Measurements from ENCODE around the gene RP9. TPM values are rescaled to one million over a fixed set of nuclear protein-coding genes. Genes with fewer than 3 reads are reported as not detected.
A peak's percentile ranks its signal among the peaks of the same experiment; 100 is the strongest.
"Not testable (repeated sequence)": the region's sequence is repeated elsewhere in the genome, so short reads cannot be mapped to it uniquely, and the experiment has no call there.

The RP9 gene
- total RNA-seq, 2 experiments from 2014 or later, result 12.8 to 13.6 TPM

DNA sequence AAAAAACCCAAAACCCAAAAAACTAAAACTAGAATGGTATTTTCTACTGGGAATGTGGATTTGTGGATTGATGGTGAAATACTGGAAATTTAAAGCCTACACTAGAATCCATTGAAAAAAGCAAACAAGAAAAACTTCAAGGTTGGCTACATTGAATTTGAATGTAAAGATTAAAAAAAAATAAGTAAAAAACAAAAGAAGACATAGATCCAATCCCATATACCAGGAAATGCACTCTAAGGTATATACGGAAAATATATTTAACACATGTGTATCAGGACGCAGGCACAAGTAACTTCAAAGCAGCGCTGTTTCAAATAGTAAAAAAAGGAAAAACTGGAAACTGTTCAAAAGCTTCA, 19.4 kb upstream of the RP9 start:
- Mint-ChIP-seq H3K27me3 (peaks cover 3% of the 10 kb centered on the region), H3K9me3 (no peaks in the 10 kb centered on the region), H3K27ac (peak overlapping the region; percentile 86), H3K4me3 (peak overlapping the region; percentile 96), H3K4me1 (peaks cover 15% of the 10 kb centered on the region), H3K36me3 (peaks cover 3% of the 10 kb centered on the region)
- ATAC-seq (ENCODE audit: low read depth), result no peak
- POLR2A ChIA-PET, result no interaction called here
- DNase-seq, result no peak

DNA sequence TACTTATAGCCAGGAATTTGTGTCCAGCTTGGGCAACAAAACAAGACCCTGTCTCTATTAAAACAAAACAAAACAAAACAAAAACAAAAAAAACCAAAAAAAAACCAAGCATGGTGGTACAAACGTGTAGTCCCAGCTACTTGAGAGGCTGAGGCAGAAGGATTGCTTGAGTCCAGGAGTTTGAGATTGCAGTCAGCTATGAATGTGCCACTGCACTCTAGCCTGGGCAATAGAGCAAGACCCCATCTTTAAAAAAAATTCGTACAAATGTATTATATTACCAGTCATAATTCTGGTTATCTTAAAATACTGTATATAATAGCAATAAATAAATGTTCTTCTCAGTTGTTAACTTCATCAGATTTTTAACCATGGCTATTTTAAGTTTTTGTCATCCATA, 17.9 kb upstream of the RP9 start:
- DNase-seq (no peak), ATAC-seq (ENCODE audit: low read depth) (no peak)
- Mint-ChIP-seq H3K27ac (no peak overlapping the region), H3K4me3 (no peak overlapping the region), H3K9me3 (no peaks in the 10 kb centered on the region), H3K4me1 (peaks cover 15% of the 10 kb centered on the region), H3K36me3 (no peaks in the 10 kb centered on the region), H3K27me3 (peaks cover 3% of the 10 kb centered on the region)
- POLR2A ChIA-PET, result no interaction called here

DNA sequence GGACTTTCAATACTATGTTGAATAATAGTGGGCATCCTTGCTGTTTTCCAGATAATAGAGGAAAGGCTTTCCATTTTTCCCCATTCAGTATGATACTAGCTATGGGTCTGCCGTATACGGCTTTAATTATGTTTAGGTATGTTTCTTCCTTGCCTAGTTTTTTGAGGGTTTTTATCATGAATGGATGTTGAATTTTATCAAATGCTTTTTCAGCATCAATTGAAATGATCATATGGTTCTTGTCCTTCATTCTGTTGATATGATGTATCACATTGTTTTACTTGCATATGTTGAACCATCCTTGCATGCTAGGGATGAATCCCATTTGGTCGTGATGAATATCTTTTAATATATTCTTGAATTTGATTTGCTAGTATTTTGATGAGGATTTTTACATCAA, 9.2 kb upstream of the RP9 start:
- DNase-seq (no peak), ATAC-seq (ENCODE audit: low read depth) (no peak)
- H3K4me1 Mint-ChIP-seq, result no peaks in the 10 kb centered on the region
- H3K9me3 Mint-ChIP-seq, result peaks cover 4% of the 10 kb centered on the region
- no peak overlapping the region for H3K27ac Mint-ChIP-seq
- POLR2A ChIA-PET, result no interaction called here
- H3K36me3 Mint-ChIP-seq, result no peaks in the 10 kb centered on the region
- H3K27me3 Mint-ChIP-seq, result peaks cover 34% of the 10 kb centered on the region
- no peak overlapping the region for H3K4me3 Mint-ChIP-seq

DNA sequence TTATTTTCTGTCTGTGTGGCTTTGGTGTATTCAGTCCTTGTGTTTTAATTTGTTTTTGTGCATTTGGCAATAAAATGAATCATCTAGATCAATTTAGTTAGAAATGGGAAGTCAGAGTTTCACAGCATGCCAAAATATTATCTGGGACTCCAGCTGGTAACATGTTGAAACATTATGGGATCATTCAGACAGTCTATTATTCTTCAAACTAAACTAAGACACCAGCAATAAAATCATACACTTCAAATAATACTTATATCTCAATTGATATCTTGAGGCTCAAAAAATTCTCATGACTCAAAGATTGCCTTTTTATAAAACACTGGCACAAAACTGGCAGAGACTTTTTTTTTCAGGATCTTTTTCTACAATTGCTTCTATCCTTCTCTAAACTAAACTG, 5.8 kb upstream of the RP9 start:
- Mint-ChIP-seq H3K27ac (no peak overlapping the region), H3K9me3 (peaks cover 4% of the 10 kb centered on the region), H3K27me3 (peaks cover 42% of the 10 kb centered on the region), H3K4me1 (peaks cover 1% of the 10 kb centered on the region), H3K4me3 (no peak overlapping the region), H3K36me3 (no peaks in the 10 kb centered on the region)
- no peak for ATAC-seq (ENCODE audit: low read depth)
- POLR2A ChIA-PET, result no interaction called here
- no peak for DNase-seq

DNA sequence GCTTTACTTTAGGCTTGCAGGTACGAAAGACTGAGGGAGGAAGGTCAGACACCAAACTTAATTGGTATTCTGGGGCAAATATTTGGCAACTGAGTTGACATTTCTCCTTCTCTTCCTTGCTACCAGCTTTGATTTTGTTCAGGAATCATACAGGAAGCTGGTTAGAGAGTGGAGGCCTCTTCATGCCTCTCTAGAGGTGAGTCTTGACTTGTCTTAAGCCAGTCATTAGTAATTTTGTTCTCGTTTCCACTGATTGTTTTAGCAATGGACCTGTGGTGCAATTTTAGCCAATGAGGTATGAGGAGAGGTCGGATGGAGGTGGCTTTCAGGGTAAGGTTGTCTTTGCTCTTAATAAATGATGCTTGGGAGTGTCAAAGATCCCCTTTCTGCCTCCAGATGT, 2.4 kb upstream of the RP9 start:
- ATAC-seq (ENCODE audit: low read depth) (no peak), DNase-seq (no peak)
- Mint-ChIP-seq H3K27me3 (peaks cover 27% of the 10 kb centered on the region), H3K9me3 (no peaks in the 10 kb centered on the region), H3K27ac (no peak overlapping the region), H3K4me1 (peaks cover 15% of the 10 kb centered on the region), H3K4me3 (no peak overlapping the region), H3K36me3 (no peaks in the 10 kb centered on the region)
- POLR2A ChIA-PET, result no interaction called here

DNA sequence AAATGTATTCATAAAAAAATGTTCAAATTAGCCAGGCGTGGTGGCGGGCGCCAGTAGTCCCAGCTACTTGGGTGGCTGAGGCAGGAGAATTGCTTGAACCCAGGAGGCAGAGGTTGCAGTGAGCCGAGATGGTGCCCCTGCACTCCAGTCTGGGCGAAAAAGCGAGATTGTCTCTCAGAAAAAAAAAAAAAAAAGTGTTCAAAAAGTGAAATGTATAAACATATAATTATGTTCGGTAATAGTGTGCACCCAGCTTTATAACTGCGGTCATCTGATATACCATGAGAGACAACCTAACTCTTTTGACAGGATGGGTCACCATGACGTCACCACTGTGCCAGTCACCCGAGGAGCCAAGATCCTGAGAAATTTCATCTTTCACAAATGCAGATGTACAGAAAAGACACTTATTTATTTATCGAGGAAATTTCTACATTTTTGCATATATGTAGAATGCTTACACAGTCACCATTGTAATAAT, 594 bp upstream of the RP9 start:
- ATAC-seq (ENCODE audit: low read depth) (no peak), DNase-seq (no peak)
- no peak overlapping the region for H3K27ac Mint-ChIP-seq
- H3K9me3 Mint-ChIP-seq, result no peaks in the 10 kb centered on the region
- no peaks in the 10 kb centered on the region for H3K36me3 Mint-ChIP-seq
- peak overlapping the region; percentile 70 for H3K4me3 Mint-ChIP-seq
- peaks cover 16% of the 10 kb centered on the region for H3K27me3 Mint-ChIP-seq
- peaks cover 19% of the 10 kb centered on the region for H3K4me1 Mint-ChIP-seq
- POLR2A ChIA-PET, result interaction anchor here (0.7 to 3.4 kb wide), 3 partner anchors 20 to 218 kb away, joined by 3 to 22 read pairs (median 4); partner anchors contain the start of genes BBS9 and KBTBD2

DNA sequence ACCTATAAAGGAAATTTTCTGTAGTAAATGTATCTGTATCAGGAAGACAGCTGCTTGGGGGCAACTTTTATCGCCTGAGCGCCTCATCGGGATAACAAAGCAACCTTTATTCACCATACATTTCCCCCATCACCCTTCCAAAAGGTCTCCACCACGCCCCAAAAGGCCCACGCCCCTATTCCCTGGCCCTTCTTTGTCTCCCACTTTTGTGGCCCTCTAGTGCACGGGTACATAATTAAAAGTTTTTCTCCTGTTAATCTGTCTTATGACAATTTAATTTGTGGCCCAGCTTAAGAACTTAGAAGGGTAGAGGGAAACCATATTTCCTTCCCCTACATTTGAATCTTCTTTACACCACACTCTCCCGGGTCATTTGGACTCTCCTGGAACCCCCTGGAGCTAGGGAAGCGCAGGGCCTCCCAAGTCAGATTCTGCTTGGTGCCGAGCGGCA, 625 bp downstream of the RP9 start:
- Mint-ChIP-seq H3K27ac (peak overlapping the region; percentile 77), H3K4me3 (peak overlapping the region; percentile 85), H3K4me1 (peaks cover 19% of the 10 kb centered on the region), H3K9me3 (no peaks in the 10 kb centered on the region), H3K27me3 (peaks cover 16% of the 10 kb centered on the region), H3K36me3 (peaks cover under 1% of the 10 kb centered on the region)
- peak; percentile 6 for ATAC-seq (ENCODE audit: low read depth)
- POLR2A ChIA-PET, result interaction anchor here (1.0 to 3.4 kb wide), 5 partner anchors 21 to 217 kb away, joined by 4 to 22 read pairs (median 5); partner anchors contain the start of genes BBS9, KBTBD2 and NT5C3A
- DNase-seq, result peak; percentile 37

DNA sequence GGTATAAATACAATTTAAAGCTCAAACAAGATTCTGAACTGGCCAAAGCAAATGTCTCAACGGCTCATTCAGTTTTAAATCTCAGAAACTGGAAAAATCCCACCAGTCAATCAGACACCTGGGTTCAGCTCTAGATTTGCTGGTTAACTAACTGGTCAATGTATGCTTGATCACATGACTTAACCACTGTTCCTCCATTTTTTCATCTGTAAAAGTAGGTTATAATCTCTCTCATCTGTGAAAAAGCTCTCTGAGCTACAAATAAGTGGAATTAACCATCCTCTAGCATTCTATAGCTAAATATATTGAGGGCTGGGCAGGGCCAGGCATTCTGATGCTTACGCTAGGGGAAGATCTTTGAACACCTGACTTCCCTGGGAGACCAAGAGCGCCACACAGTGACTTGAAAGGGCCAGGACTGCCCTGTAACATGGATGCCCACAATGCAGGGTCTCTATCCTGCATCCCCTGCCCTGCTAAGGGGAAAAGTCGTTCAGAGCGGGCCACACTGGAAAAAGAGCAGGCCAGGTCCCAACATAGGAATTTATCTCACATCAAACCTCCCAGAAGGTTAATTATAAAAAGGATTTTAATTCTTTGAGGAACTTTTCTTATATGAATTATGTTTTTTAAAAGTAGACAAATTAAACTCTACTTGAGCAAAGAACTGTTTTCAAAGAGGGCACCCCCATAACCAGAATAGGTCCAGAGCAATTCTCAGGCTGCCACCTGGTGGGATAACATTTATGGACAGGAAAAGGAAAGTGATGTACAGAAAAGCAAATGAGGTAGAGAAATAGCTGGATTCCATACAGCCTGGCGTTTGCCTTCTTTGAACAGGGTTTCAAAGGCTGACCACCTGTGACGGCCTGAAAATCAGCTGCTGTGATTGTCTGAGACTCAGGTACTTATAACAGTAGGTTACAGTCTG, 1.8 kb downstream of the RP9 start:
- Mint-ChIP-seq H3K36me3 (peaks cover 5% of the 10 kb centered on the region), H3K4me3 (peak overlapping the region; percentile 85), H3K27ac (no peak overlapping the region), H3K9me3 (no peaks in the 10 kb centered on the region), H3K27me3 (peaks cover 13% of the 10 kb centered on the region), H3K4me1 (peaks cover 19% of the 10 kb centered on the region)
- POLR2A ChIA-PET, result interaction anchor here (1.0 to 3.4 kb wide), 4 partner anchors 45 to 216 kb away, joined by 4 to 22 read pairs (median 13); partner anchors contain the start of genes KBTBD2 and NT5C3A
- no peak for DNase-seq
- ATAC-seq (ENCODE audit: low read depth), result no peak

DNA sequence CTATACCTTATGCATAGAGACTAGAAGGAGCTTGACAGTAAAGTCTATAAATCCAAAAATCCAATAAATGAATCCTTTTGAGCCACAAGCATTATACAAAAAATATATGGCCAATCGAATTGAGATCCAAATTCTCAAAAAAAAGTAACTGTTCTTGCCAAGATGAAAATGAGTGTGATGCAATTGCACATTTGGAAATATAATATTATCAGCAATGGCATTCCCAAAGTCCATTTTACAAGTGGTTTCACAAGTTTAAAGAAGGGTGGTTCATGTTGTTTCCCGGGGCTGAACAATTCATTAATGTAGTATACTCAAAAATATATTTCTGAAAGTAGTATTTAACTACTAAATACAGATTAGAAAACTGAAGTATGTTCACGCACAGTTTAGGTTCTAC, 7.3 kb downstream of the RP9 start:
- ATAC-seq (ENCODE audit: low read depth), result no peak
- peaks cover 9% of the 10 kb centered on the region for H3K36me3 Mint-ChIP-seq
- H3K27ac Mint-ChIP-seq, result no peak overlapping the region
- no peaks in the 10 kb centered on the region for H3K9me3 Mint-ChIP-seq
- no peaks in the 10 kb centered on the region for H3K27me3 Mint-ChIP-seq
- DNase-seq, result no peak
- H3K4me3 Mint-ChIP-seq, result no peak overlapping the region
- POLR2A ChIA-PET, result no interaction called here
- H3K4me1 Mint-ChIP-seq, result peaks cover 4% of the 10 kb centered on the region

DNA sequence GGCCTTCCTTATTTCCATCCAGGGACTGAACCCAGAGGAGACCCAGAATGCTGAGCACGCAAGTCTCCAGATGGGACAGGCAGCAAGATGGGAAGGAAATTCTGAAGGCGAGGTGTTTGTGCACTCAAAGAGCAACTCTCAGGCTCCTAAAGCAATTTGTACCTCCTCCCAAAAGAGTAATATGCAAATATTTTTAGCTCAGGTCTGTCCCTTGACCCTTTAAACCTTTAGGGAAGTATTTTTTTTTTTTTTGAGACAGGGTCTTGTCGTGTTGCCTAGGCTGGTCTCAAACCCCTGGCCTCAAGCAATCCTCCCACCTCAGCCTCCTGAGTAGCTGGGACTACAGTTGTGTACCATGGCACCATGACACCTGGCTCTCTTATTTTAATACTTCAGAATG, 8.4 kb downstream of the RP9 start:
- Mint-ChIP-seq H3K27me3 (no peaks in the 10 kb centered on the region), H3K27ac (no peak overlapping the region), H3K9me3 (no peaks in the 10 kb centered on the region), H3K4me1 (peaks cover 2% of the 10 kb centered on the region), H3K4me3 (no peak overlapping the region), H3K36me3 (peaks cover 9% of the 10 kb centered on the region)
- ATAC-seq (ENCODE audit: low read depth) (no peak), DNase-seq (no peak)
- POLR2A ChIA-PET, result no interaction called here

DNA sequence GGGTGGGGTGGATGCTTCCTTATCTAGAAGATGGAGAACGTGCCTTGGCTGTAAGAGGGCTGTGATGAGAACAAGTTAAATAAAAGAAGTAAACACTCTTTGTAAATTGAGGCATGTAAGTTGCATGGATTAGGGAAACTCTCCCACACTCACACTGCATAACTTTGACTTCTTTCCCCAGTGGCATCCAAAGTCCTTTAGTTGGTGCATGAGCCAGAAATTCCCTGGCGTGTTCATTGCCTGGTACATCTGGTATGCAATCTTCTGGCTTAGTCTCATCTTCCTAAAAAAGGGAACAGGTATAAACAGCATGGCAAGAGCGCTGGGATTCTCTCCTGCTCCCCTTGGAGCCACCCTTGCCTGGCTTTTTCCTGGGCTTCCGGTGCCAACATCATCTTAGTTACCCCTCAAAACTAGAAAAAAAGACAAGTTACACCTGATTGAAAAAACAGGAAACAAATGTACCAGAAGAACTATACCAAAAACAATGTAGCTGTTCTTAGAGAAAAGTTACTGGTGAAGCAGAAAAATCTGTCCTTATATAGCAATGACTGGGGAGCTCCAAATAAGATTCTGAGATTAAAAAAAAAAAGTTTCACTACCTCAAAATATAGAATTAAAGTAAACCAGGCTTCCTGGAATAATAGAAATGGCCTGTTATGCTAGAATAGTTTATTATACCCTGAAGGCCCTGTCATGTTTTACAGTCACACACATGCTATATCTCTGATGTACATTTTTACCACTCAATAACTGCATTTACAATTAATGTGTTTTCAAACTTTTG, 9.9 kb downstream of the RP9 start:
- POLR2A ChIA-PET, result no interaction called here
- Mint-ChIP-seq H3K36me3 (peaks cover 15% of the 10 kb centered on the region), H3K27ac (no peak overlapping the region), H3K9me3 (no peaks in the 10 kb centered on the region), H3K4me3 (no peak overlapping the region), H3K27me3 (no peaks in the 10 kb centered on the region), H3K4me1 (no peaks in the 10 kb centered on the region)
- ATAC-seq (ENCODE audit: low read depth) (no peak), DNase-seq (no peak)

DNA sequence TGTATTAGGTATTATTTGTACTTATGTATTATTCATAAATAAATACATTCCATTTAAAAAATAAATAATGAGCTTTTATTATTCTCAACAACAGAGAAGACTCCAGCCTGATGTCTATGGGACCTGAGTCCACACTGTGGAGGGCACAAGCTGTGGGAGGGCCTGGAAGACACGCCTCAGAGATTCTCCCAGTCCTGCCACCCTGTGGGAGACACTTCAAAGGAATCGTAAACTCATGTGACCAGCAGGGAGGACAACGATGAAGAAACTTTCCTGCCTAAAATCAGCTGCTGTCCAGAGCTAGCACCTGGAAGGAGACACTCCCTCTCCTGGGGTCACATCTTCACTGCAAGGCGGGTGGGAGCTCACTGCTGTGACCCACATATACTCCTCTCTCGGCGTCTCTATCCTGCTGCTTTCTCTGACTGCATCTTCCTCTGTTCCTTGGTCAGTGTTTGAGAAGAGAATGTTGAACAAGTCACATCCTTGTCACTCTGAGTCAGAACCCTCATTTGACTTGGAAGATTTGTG, 14.4 kb downstream of the RP9 start:
- DNase-seq; H3K4me1 Mint-ChIP-seq; H3K9me3 Mint-ChIP-seq; H3K27me3 Mint-ChIP-seq; ATAC-seq (ENCODE audit: low read depth); H3K4me3 Mint-ChIP-seq; POLR2A ChIA-PET; H3K27ac Mint-ChIP-seq: not testable (repeated sequence)
- H3K36me3 Mint-ChIP-seq, result peaks cover 12% of the 10 kb centered on the region

DNA sequence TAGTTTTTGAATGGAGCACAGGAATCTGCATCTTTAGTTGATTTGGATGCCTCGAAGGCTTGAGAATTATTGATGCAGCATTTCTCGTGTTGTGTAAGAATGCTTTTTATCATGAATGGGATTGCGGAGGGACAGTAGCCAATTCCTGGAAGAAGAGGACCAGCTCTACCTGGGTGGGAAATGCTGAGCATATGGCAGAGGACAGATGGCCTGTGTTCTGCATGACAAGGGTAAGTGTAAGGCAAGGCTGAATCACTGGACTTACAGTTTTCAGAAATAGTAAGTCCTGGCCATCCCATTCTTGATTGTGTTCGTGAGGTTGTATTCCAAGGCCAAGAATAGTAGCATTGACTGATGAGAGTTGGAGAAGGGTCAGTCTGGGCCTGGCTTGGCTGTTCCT, 15.9 kb downstream of the RP9 start:
- Mint-ChIP-seq H3K27me3 (no peaks in the 10 kb centered on the region), H3K9me3 (no peaks in the 10 kb centered on the region), H3K4me3 (no peak overlapping the region), H3K36me3 (peaks cover 10% of the 10 kb centered on the region), H3K4me1 (peaks cover 2% of the 10 kb centered on the region), H3K27ac (no peak overlapping the region)
- DNase-seq (no peak), ATAC-seq (ENCODE audit: low read depth) (no peak)
- POLR2A ChIA-PET, result interaction anchor here (0.6 kb wide), 1 partner anchor 31 kb away, joined by 3 read pairs; the partner anchor contains the start of gene NT5C3A
